Endothelial cell of umbilical vein (primary cell): ENCODE measurements around the gene NECAB2. TPM values are rescaled to one million over a fixed set of nuclear protein-coding genes. Genes with fewer than 3 reads are reported as not detected.

Experiments
- BruUV-seq: library from RNA; stranded (reverse); fragments of 400-500 nt; replicated peaks from 2 replicates; lab custom pipeline; 2021; lab: Mats Ljungman, UMichigan
- CTCF ChIA-PET: fragments of 300-600, 350-600 bp; sonication (Branson Sonifier 250); formaldehyde crosslinking; loops from one replicate; lab custom pipeline; 2021; ENCODE audit warnings: antibody characterized with exemption, inconsistent platforms; lab: Charles Lee
- POLR2A ChIA-PET: fragments of 300-600, 350-600 bp; sonication (Branson Sonifier 250); formaldehyde crosslinking; loops from one replicate; lab custom pipeline; 2021; ENCODE audit warnings: antibody characterized with exemption, inconsistent platforms; lab: Charles Lee
- DNase-seq: peaks from one replicate; pipeline ENCODE4 v3.0.0-alpha.2; 2011; ENCODE audit warnings: low read depth, low spot score
- FAIRE-seq: peaks from 2 replicates; lab custom pipeline; 2011; peaks lifted over from hg19 to GRCh38; lab: Jason Lieb, UNC
- H2AFZ ChIP-seq: 2 replicates; pipeline ENCODE4 v1.6.0; 2012; ENCODE audit warnings: low read depth, low read length, control low read depth, inconsistent platforms
- H3K27ac ChIP-seq: 2 replicates; pipeline ENCODE4 v1.5.1; 2011; ENCODE audit warnings: low read depth, mild to moderate bottlenecking, control low read depth, low read length, moderate library complexity; ENCODE audit not compliant: insufficient read depth
- H3K27me3 ChIP-seq, 2 experiments: 2 replicates each; pipeline versions ENCODE4 v1.6.0 to v1.6.1; 2011; ENCODE audit warnings: low read length in 2 of 2, mixed read lengths in 1 of 2; ENCODE audit not compliant: control insufficient read depth in 2 of 2, insufficient read depth in 2 of 2
- H3K36me3 ChIP-seq, 2 experiments: 2 replicates in 1 of 2; 3 replicates in 1 of 2; pipeline ENCODE4 v1.5.1; 2011; ENCODE audit warnings: low read length in 2 of 2, mild to moderate bottlenecking in 1 of 2, moderate library complexity in 1 of 2; ENCODE audit not compliant: control insufficient read depth in 2 of 2, insufficient read depth in 2 of 2; ENCODE audit errors: extremely low read depth in 1 of 2
- H3K4me1 ChIP-seq: 3 replicates; pipeline ENCODE4 v1.5.1; 2011; ENCODE audit warnings: mild to moderate bottlenecking, low read length; ENCODE audit not compliant: control insufficient read depth, insufficient read depth; ENCODE audit errors: extremely low read depth
- H3K4me2 ChIP-seq: 2 replicates; pipeline ENCODE4 v1.6.1; 2011; ENCODE audit warnings: low read length, control low read depth, mixed read lengths; ENCODE audit not compliant: insufficient read depth
- H3K4me3 ChIP-seq, 3 experiments: fragments of 200-600 bp in 1 of 3; sonication (generic), shearing (Covaris generic) in 1 of 3; replicated peaks in 1 of 3; 2 replicates each; pipeline ENCODE4 v1.5.1; 2011 to 2016; ENCODE audit warnings: control low read depth in 3 of 3, low read length in 3 of 3, mild to moderate bottlenecking in 2 of 3, inconsistent platforms in 1 of 3, low read depth in 1 of 3, moderate library complexity in 1 of 3; ENCODE audit not compliant: insufficient read depth in 1 of 3
- H3K79me2 ChIP-seq: 2 replicates; pipeline ENCODE4 v1.6.0; 2012; ENCODE audit warnings: low read length, inconsistent platforms; ENCODE audit not compliant: control insufficient read depth, insufficient read depth
- H3K9ac ChIP-seq: replicated peaks from 2 replicates; pipeline ENCODE3; 2011; ENCODE audit warnings: low read length, control low read depth; ENCODE audit not compliant: insufficient read depth; ENCODE audit errors: extremely low read depth
- H3K9me1 ChIP-seq: replicated peaks from 3 replicates; pipeline ENCODE4 v1.6.0; 2011; ENCODE audit warnings: mild to moderate bottlenecking, low read length; ENCODE audit not compliant: control insufficient read depth, insufficient read depth; ENCODE audit errors: extremely low read depth
- H3K9me3 ChIP-seq: replicated peaks from 2 replicates; pipeline ENCODE4 v1.5.1; 2012; ENCODE audit warnings: low read length, inconsistent platforms; ENCODE audit not compliant: control insufficient read depth, insufficient read depth
- H4K20me1 ChIP-seq: replicated peaks from 2 replicates; pipeline ENCODE3; 2011; ENCODE audit warnings: mild to moderate bottlenecking, low read length; ENCODE audit not compliant: control insufficient read depth, insufficient read depth; ENCODE audit errors: extremely low read depth
- FOS ChIP-seq: IDR thresholded peaks from 2 replicates; pipeline ENCODE4 v1.6.1; 2011; ENCODE audit warnings: mild to moderate bottlenecking, low read length, moderate library complexity, borderline replicate concordance; ENCODE audit not compliant: insufficient read depth
- MYC ChIP-seq: IDR thresholded peaks from one replicate; pipeline ENCODE4 v1.6.1; 2011; ENCODE audit warnings: mild to moderate bottlenecking, low read depth, low read length
- POLR2A ChIP-seq: IDR thresholded peaks from 2 replicates; pipeline ENCODE4 v1.6.1; 2012; ENCODE audit warnings: low read depth, mild to moderate bottlenecking, control low read depth, low read length
- POLR2AphosphoS5 ChIP-seq: IDR thresholded peaks from 2 replicates; pipeline ENCODE4 v1.6.1; 2012; ENCODE audit warnings: low read depth, mild to moderate bottlenecking, control low read depth, low read length, moderate library complexity; ENCODE audit not compliant: insufficient read depth
- dilution Hi-C: fragments of 300-500 bp; cut with MboI; formaldehyde crosslinking; loops from one replicate; pipeline ENCODE4 v1.15.0; 2019; ENCODE audit warnings: low sequenced_read_pairs; ENCODE audit not compliant: extremely low pct_ligation_motif_present
- intact Hi-C: fragments of 100-400 bp; cut with micrococcal nuclease; formaldehyde crosslinking; loops from one replicate; pipeline ENCODE4 v1.10.0; 2022
- polyA plus RNA-seq, 4 experiments: library from polyadenylated mRNA; depleted of rRNA in 3 of 4; stranded (reverse) in 3 of 4; unstranded in 1 of 4; fragments of >200 nt; gene quantifications; 2 replicates each; pipeline versions ENCODE4 v1.2.1 to v1.2.3, GENCODE V29; 2011 to 2012; ENCODE audit warnings: missing spikeins in 1 of 4
- total RNA-seq: library from RNA; stranded (reverse); gene quantifications from 2 replicates; pipeline ENCODE4 v1.2.3, GENCODE V29; 2021
- TF ChIP-seq, protein P1 (sequence below), 2 donors: IDR thresholded peaks; 1 replicate in 1 of 2; 2 replicates in 1 of 2; pipeline ENCODE4 v1.5.1; 2011; ENCODE audit warnings: low read length in 2 of 2, mild to moderate bottlenecking in 2 of 2, moderate library complexity in 2 of 2, control low read depth in 1 of 2, inconsistent platforms in 1 of 2, low read depth in 1 of 2; ENCODE audit not compliant: insufficient read depth in 1 of 2; ENCODE audit errors: extremely low read depth in 1 of 2

Gene NECAB2
- total and polyA plus RNA-seq, 2 donors (not counting 3 experiments of a cell fraction or from before 2014, with no cell fraction given), result 0.26 to 0.31 TPM

DNA sequence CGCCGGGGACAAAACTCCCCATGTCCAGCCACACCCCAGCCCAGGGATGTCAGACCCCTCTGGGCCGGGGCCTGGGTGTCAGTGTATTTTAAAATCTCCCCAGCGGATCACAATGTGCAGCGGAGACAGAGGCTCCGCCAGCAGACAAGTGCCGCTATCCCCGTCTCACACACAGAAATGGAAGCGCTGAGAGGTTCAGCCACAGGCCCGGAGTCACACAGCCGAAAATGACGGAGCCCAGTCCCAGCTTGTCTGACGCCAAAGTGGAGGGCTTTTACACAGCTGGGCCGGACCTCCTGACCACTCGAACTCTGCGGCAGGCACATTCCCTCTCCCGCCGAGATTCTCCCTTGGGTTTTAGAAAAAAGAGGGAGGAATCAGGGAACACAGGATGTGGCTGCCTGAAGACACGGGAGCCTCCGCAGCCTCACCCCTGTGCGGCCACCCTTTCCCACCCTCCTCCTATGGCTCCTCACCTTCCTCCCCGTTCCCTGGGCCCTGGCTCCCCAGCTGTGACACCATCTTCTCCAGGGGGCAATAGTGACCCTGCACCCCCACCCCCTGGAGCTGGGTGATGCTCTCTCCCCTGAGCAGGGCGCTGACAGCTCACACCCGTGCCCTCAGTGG, 21.8 kb upstream of the NECAB2 start:
- Histone ChIP-seq H3K27me3 (no peaks in the 10 kb centered on the region), H3K4me3 (no peak overlapping the region), H3K27ac (no peak overlapping the region), H3K9me3 (no peaks in the 10 kb centered on the region), H3K9me1 (no peaks in the 10 kb centered on the region), H3K36me3 (no peaks in the 10 kb centered on the region), H3K4me2 (no peak overlapping the region), H4K20me1 (no peaks in the 10 kb centered on the region), H3K4me1 (no peaks in the 10 kb centered on the region), H2AFZ (no peak overlapping the region), H3K79me2 (no peaks in the 10 kb centered on the region), H3K9ac (no peak overlapping the region)
- CTCF ChIA-PET, result no interaction called here
- no peak for DNase-seq
- dilution Hi-C loops, result no loop called here
- TF ChIP-seq POLR2A, result no peak
- TF ChIP-seq POLR2AphosphoS5, result no peak
- intact Hi-C loops, result no loop called here
- BruUV-seq, result no TSS peak
- POLR2A ChIA-PET, result no interaction called here
- FAIRE-seq, result no peak

DNA sequence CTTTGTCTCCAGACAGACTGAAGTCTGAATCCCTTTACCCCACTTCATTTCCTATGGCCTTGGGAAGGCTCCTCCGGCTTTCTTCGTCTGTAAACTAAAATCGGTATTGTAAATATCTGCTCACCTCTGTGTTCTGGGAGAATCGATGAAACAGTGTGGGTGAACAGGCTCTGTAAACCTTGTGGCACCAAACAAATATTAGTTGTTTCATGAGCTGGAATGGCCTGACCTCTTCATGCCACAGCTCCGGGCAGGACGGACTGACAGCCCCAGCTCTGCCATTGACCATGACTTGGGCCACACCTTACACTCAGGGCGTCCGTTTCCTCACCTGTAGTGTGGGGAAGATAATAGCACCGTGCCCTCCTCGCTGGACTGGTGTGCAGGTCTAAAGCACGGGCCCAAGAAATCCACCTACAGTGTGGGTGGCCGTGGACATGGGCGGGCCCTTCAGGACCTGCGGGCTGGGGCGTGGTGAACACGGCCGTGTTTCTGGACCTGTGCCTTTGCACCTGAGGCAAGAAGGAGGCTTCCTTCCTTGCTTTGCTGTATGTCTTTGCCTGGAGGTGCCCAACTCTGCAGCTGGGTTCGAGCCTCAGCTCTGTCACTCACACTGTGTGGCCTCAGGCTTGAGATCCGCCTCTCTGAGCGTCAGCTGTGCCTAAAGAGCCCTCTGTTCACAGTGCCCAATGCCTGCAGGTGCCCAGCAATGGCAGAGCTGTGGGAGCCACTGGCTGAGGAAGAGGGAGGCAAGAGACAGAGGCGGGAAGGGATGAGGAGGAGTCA, 21.1 kb upstream of the NECAB2 start:
- CTCF ChIA-PET, result interaction anchor here (1.3 kb wide), 1 partner anchor 120 kb away, joined by 4 read pairs; no protein-coding TSS in a partner anchor
- H4K20me1 ChIP-seq, result no peaks in the 10 kb centered on the region

More for the DNA sequence above, 21.1 kb upstream of the NECAB2 start:
- Histone ChIP-seq H3K79me2 (no peaks in the 10 kb centered on the region), H3K36me3 (no peaks in the 10 kb centered on the region), H3K9me3 (no peaks in the 10 kb centered on the region), H3K4me2 (no peak overlapping the region), H2AFZ (no peak overlapping the region), H3K27me3 (no peaks in the 10 kb centered on the region), H3K4me1 (no peaks in the 10 kb centered on the region), H3K4me3 (no peak overlapping the region), H3K9ac (no peak overlapping the region), H3K27ac (no peak overlapping the region), H3K9me1 (no peaks in the 10 kb centered on the region)
- DNase-seq (no peak), FAIRE-seq (no peak)
- intact Hi-C loops (no loop called here), dilution Hi-C loops (no loop called here)
- no peak for TF ChIP-seq POLR2AphosphoS5
- TF ChIP-seq POLR2A, result no peak
- TF ChIP-seq FOS, result no peak
- no peak for TF ChIP-seq MYC
- TF ChIP-seq, protein P1, sequence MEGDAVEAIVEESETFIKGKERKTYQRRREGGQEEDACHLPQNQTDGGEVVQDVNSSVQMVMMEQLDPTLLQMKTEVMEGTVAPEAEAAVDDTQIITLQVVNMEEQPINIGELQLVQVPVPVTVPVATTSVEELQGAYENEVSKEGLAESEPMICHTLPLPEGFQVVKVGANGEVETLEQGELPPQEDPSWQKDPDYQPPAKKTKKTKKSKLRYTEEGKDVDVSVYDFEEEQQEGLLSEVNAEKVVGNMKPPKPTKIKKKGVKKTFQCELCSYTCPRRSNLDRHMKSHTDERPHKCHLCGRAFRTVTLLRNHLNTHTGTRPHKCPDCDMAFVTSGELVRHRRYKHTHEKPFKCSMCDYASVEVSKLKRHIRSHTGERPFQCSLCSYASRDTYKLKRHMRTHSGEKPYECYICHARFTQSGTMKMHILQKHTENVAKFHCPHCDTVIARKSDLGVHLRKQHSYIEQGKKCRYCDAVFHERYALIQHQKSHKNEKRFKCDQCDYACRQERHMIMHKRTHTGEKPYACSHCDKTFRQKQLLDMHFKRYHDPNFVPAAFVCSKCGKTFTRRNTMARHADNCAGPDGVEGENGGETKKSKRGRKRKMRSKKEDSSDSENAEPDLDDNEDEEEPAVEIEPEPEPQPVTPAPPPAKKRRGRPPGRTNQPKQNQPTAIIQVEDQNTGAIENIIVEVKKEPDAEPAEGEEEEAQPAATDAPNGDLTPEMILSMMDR (IDR thresholded peaks at IDR 0.05; ENCODE audit: extremely low read depth in 1 of 2, insufficient read depth in 1 of 2, low read depth in 1 of 2, low read length in 2 of 2), result no peak
- POLR2A ChIA-PET, result no interaction called here
- BruUV-seq, result no TSS peak
